Right lobe of liver (tissue), 4 donors: ENCODE data around the gene KIAA0319L.

Experiments used
- CTCF ChIP-seq, 4 donors: fragments of 200-600 bp in 3 of 4; fragments of 450-650 bp in 1 of 4; IDR thresholded peaks; one replicate each; pipeline versions ENCODE4 v1.5.1 to v1.8.0; 2016 to 2022; ENCODE audit warnings: antibody characterized with exemption in 4 of 4, mild to moderate bottlenecking in 2 of 4
- POLR2A ChIP-seq: fragments of 450-650 bp; IDR thresholded peaks from one replicate; pipeline ENCODE4 v1.6.1; 2017; ENCODE audit warnings: antibody characterized with exemption, mild to moderate bottlenecking
- donor health status: DM: no; HTN: no; CAD: no.
- donor health status: DM: no; HTN: no; CAD: no.
- donor health status: DM: no; HTN: yes; CAD: no.

- TF ChIP-seq CTCF (IDR thresholded peaks at IDR 0.05) (no peak), POLR2A (no peak)
These were observed 149.5 kb downstream of the KIAA0319L start for GRCh38 chr1:35407743-35408142.
